SK-N-SH (cell line): ENCODE results near the gene IFT172. TPM values are rescaled to one million over a fixed set of nuclear protein-coding genes. Genes with fewer than 3 reads are reported as not detected.

Source experiments
- CTCF ChIA-PET: fragments of 300-600, 350-600 bp; formaldehyde crosslinking; extraction: SDS; loops from one replicate; lab custom pipeline; 2021; lab: Yijun Ruan, JAX
- POLR2A ChIA-PET: fragments of 350-600 bp; sonication (Branson Sonifier 250); formaldehyde crosslinking; extraction: SDS; loops from one replicate; lab custom pipeline; 2020; ENCODE audit warnings: antibody characterized with exemption, inconsistent platforms; lab: Yijun Ruan, JAX
- DNase-seq: peaks from one replicate; pipeline ENCODE4 v3.0.0; 2012
- H2AFZ ChIP-seq: fragments of 200-600 bp; sonication (generic); 2 replicates; pipeline ENCODE4 v1.8.1; 2016; ENCODE audit warnings: antibody characterized with exemption, mild to moderate bottlenecking, low read depth
- H3F3A ChIP-seq: fragments of 200-600 bp; sonication (generic); replicated peaks from 2 replicates; pipeline ENCODE3; 2016; ENCODE audit warnings: antibody characterized with exemption, mild to moderate bottlenecking; ENCODE audit not compliant: insufficient read depth
- H3K27ac ChIP-seq, 2 experiments: fragments of 200-500 bp in 1 of 2; fragments of 200-600 bp in 1 of 2; sonication (Bioruptor generic) in 1 of 2; sonication (generic), shearing (Covaris generic) in 1 of 2; 2 replicates each; pipeline versions ENCODE4 v1.5.1 to v1.6.1; 2014 to 2016; ENCODE audit warnings: low read depth in 2 of 2, inconsistent platforms in 1 of 2, low read length in 1 of 2, mild to moderate bottlenecking in 1 of 2, mixed read lengths in 1 of 2
- H3K27me3 ChIP-seq: fragments of 200-600 bp; sonication (generic), shearing (Covaris generic); 2 replicates; pipeline ENCODE4 v1.6.1; 2016; ENCODE audit warnings: mixed run types; ENCODE audit not compliant: insufficient read depth
- H3K36me3 ChIP-seq, 2 experiments: fragments of 200-500 bp in 1 of 2; fragments of 200-600 bp in 1 of 2; sonication (Bioruptor generic) in 1 of 2; sonication (generic) in 1 of 2; replicated peaks in 1 of 2; 2 replicates each; pipeline versions ENCODE3 to v1.5.1; 2014 to 2016; ENCODE audit warnings: low read length in 1 of 2, mild to moderate bottlenecking in 1 of 2; ENCODE audit not compliant: insufficient read depth in 2 of 2, control insufficient read depth in 1 of 2
- H3K4me1 ChIP-seq, 2 experiments: fragments of 200-500 bp in 1 of 2; fragments of 200-600 bp in 1 of 2; sonication (Bioruptor generic) in 1 of 2; sonication (generic), shearing (Covaris generic) in 1 of 2; 2 replicates each; pipeline versions ENCODE4 v1.5.1 to v1.6.1; 2014 to 2016; ENCODE audit warnings: low read depth in 1 of 2, low read length in 1 of 2, mixed run types in 1 of 2; ENCODE audit not compliant: insufficient read depth in 2 of 2, control insufficient read depth in 1 of 2
- H3K4me2 ChIP-seq: fragments of 200-600 bp; sonication (generic), shearing (Covaris generic); 2 replicates; pipeline ENCODE4 v1.6.1; 2017; ENCODE audit warnings: mixed run types
- H3K4me3 ChIP-seq, 2 experiments: fragments of 200-500 bp in 1 of 2; fragments of 200-600 bp in 1 of 2; sonication (Bioruptor generic) in 1 of 2; sonication (generic), shearing (Covaris generic) in 1 of 2; 2 replicates each; pipeline versions ENCODE4 v1.5.1 to v1.8.1; 2014 to 2016; ENCODE audit warnings: low read depth in 2 of 2, inconsistent platforms in 1 of 2, low read length in 1 of 2, mild to moderate bottlenecking in 1 of 2, mixed read lengths in 1 of 2, moderate library complexity in 1 of 2
- H3K79me2 ChIP-seq: fragments of 200-600 bp; sonication (generic); 2 replicates; pipeline ENCODE4 v1.8.1; 2017; ENCODE audit warnings: mild to moderate bottlenecking; ENCODE audit not compliant: insufficient read depth
- H3K9ac ChIP-seq: fragments of 200-600 bp; sonication (generic); 2 replicates; pipeline ENCODE4 v1.6.1; 2017; ENCODE audit warnings: mixed run types
- H3K9me2 ChIP-seq: fragments of 200-600 bp; sonication (generic); 2 replicates; pipeline ENCODE4 v1.6.1; 2017; ENCODE audit warnings: mixed run types
- H3K9me3 ChIP-seq: fragments of 200-600 bp; sonication (generic); 2 replicates; pipeline ENCODE4 v1.6.1; 2017; ENCODE audit warnings: mixed run types, mild to moderate bottlenecking, moderate library complexity
- H4K20me1 ChIP-seq: fragments of 200-600 bp; sonication (generic); 2 replicates; pipeline ENCODE4 v1.6.1; 2017; ENCODE audit warnings: mild to moderate bottlenecking, mixed run types; ENCODE audit not compliant: insufficient read depth
- CHD2 ChIP-seq: fragments of 150-350 bp; IDR thresholded peaks from 2 replicates; pipeline ENCODE4 v1.6.1; 2018; ENCODE audit warnings: low read length; ENCODE audit not compliant: partially characterized antibody
- CTCF ChIP-seq: fragments of 200-600 bp; sonication (generic); IDR thresholded peaks from 2 replicates; pipeline ENCODE4 v1.6.1; 2017; ENCODE audit warnings: antibody characterized with exemption, mild to moderate bottlenecking, moderate library complexity
- EP300 ChIP-seq, 2 experiments: IDR thresholded peaks; 2 replicates each; pipeline versions ENCODE4 v1.4.0 to v1.6.1; 2012; ENCODE audit warnings: borderline replicate concordance in 1 of 2, low read depth in 1 of 2, low read length in 1 of 2
- FOXJ3 ChIP-seq: sonication (generic); formaldehyde crosslinking; IDR thresholded peaks from 2 replicates; pipeline ENCODE4 v1.5.1; 2020; ENCODE audit warnings: mild to moderate bottlenecking, missing genetic modification reagents
- FOXM1 ChIP-seq: IDR thresholded peaks from 2 replicates; pipeline ENCODE4 v1.4.0; 2012; ENCODE audit warnings: low read depth, mild to moderate bottlenecking
- GATA2 ChIP-seq: sonication (generic); formaldehyde crosslinking; IDR thresholded peaks from 2 replicates; pipeline ENCODE4 v1.5.0; 2020; ENCODE audit warnings: mild to moderate bottlenecking, missing genetic modification reagents
- JUND ChIP-seq: IDR thresholded peaks from 2 replicates; pipeline ENCODE4 v1.4.0; 2012
- MEF2A ChIP-seq: IDR thresholded peaks from 2 replicates; pipeline ENCODE4 v1.4.0; 2012; ENCODE audit warnings: low read depth, borderline replicate concordance
- NFIC ChIP-seq: IDR thresholded peaks from 2 replicates; pipeline ENCODE4 v1.4.0; 2012; ENCODE audit warnings: borderline replicate concordance
- NRF1 ChIP-seq: IDR thresholded peaks from 2 replicates; pipeline ENCODE4 v1.6.1; 2012; ENCODE audit warnings: low read depth, mild to moderate bottlenecking, low read length
- PBX3 ChIP-seq: IDR thresholded peaks from 2 replicates; pipeline ENCODE4; 2012
- RXRA ChIP-seq: IDR thresholded peaks from 2 replicates; pipeline ENCODE4 v1.4.0; 2012; ENCODE audit warnings: low read depth, mild to moderate bottlenecking, borderline replicate concordance
- TAF1 ChIP-seq: IDR thresholded peaks from 2 replicates; pipeline ENCODE4 v1.6.1; 2012; ENCODE audit warnings: low read depth, mild to moderate bottlenecking, low read length, moderate library complexity, borderline replicate concordance
- TEAD4 ChIP-seq: IDR thresholded peaks from 2 replicates; pipeline ENCODE4 v1.4.0; 2012; ENCODE audit warnings: mild to moderate bottlenecking, borderline replicate concordance; ENCODE audit not compliant: insufficient read depth
- YY1 ChIP-seq: IDR thresholded peaks from 2 replicates; pipeline ENCODE4 v1.4.0; 2012; ENCODE audit warnings: low read depth, mild to moderate bottlenecking
- WGBS: methylation state at CpG from one replicate; pipeline ENCODE4 v1.1.6; 2017; ENCODE audit warnings: low lambda C conversion rate; 5-methylcytosine and 5-hydroxymethylcytosine counted together
- polyA plus RNA-seq, 3 experiments: library from polyadenylated mRNA; depleted of rRNA; stranded (reverse); fragments of >200 nt; gene quantifications; 2 replicates each; pipeline ENCODE4 v1.2.3, GENCODE V29; 2012
- TF ChIP-seq, protein P1 (sequence below): IDR thresholded peaks from 2 replicates; pipeline ENCODE4 v1.4.0; 2012; ENCODE audit warnings: low read depth, borderline replicate concordance

The IFT172 gene
- polyA plus RNA-seq, 1 of the 3 experiments (the other 2 are of a cell fraction) = 31.3 TPM

DNA sequence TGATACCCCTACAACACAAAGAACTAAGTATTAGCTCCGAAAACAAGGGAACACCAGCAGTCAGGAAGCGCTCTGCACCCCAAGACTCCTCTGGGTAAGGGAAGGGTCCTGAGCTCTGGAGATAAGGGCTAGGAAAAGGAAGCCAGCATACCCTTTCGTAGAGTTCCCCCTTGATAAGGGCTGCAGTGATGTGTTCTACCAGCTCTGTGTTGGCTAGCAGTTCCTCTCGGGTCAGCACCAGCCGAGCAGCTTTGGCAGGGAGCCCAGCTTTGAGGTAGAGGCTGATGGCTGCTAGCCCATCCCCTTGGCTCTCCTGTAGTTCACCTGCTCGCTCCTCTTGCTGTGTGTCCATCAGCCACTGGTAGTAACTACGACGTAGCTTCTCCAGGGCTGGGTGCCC, 28.4 kb downstream of the IFT172 start:
- H3K9me3 ChIP-seq = no peaks in the 10 kb centered on the region
- WGBS = 90% methylated on average over 7 of the region's 8 CpGs
- H2AFZ ChIP-seq = no peak overlapping the region
- no peak for DNase-seq
- CTCF ChIA-PET = interaction anchor here (0.7 kb wide), 1 partner anchor 53 kb away, joined by 3 read pairs; no protein-coding TSS in a partner anchor
- H3K36me3 ChIP-seq = peaks cover 15 to 28% of the 10 kb centered on the region in 2 experiments
- H4K20me1 ChIP-seq = no peaks in the 10 kb centered on the region
- no peak overlapping the region for H3K4me3 ChIP-seq
- H3F3A ChIP-seq = no peaks in the 10 kb centered on the region
- H3K79me2 ChIP-seq = no peaks in the 10 kb centered on the region
- no peak overlapping the region for H3K9ac ChIP-seq
- TF ChIP-seq JUND (no peak), CHD2 (no peak), NRF1 (no peak), TEAD4 (no peak), TAF1 (no peak), FOXJ3 (CRISPR knock-in tag) (no peak), FOXM1 (no peak), PBX3 (no peak), MEF2A (no peak), NFIC (no peak), RXRA (no peak), CTCF (no peak), GATA2 (CRISPR knock-in tag) (no peak), YY1 (no peak), EP300 (IDR thresholded peaks at IDR 0.05; ENCODE audit: borderline replicate concordance in 1 of 2, low read depth in 1 of 2, low read length in 1 of 2) (no peak)
- TF ChIP-seq, protein P1, sequence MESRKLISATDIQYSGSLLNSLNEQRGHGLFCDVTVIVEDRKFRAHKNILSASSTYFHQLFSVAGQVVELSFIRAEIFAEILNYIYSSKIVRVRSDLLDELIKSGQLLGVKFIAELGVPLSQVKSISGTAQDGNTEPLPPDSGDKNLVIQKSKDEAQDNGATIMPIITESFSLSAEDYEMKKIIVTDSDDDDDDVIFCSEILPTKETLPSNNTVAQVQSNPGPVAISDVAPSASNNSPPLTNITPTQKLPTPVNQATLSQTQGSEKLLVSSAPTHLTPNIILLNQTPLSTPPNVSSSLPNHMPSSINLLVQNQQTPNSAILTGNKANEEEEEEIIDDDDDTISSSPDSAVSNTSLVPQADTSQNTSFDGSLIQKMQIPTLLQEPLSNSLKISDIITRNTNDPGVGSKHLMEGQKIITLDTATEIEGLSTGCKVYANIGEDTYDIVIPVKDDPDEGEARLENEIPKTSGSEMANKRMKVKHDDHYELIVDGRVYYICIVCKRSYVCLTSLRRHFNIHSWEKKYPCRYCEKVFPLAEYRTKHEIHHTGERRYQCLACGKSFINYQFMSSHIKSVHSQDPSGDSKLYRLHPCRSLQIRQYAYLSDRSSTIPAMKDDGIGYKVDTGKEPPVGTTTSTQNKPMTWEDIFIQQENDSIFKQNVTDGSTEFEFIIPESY = no peak
- TF ChIP-seq, all 33 proteins: peak for 0
- POLR2A ChIA-PET = no interaction called here
- H3K9me2 ChIP-seq = no peaks in the 10 kb centered on the region
- no peak overlapping the region for H3K4me2 ChIP-seq
- no peaks in the 10 kb centered on the region for H3K4me1 ChIP-seq
- no peak overlapping the region for H3K27ac ChIP-seq
- no peaks in the 10 kb centered on the region for H3K27me3 ChIP-seq
